OCI-LY1 (cell line): ENCODE results near the gene TXLNG.

ENCODE experiments used
- H2AFZ ChIP-seq: fragments of 200-600 bp; sonication (generic), shearing (Covaris generic); 2 replicates; pipeline ENCODE4 v1.6.0; 2014; ENCODE audit warnings: antibody characterized with exemption, mild to moderate bottlenecking, low read length
- H3F3A ChIP-seq: fragments of 200-600 bp; sonication (generic), shearing (Covaris generic); 2 replicates; pipeline ENCODE4 v1.6.0; 2014; ENCODE audit warnings: mild to moderate bottlenecking, antibody characterized with exemption, low read length, moderate library complexity; ENCODE audit not compliant: insufficient read depth
- H3K27ac ChIP-seq: fragments of 200-600 bp; sonication (generic); 2 replicates; pipeline ENCODE4 v1.5.1; 2014; ENCODE audit warnings: low read length, mixed run types, mild to moderate bottlenecking, low read depth; ENCODE audit not compliant: poor library complexity, severe bottlenecking
- H3K27me3 ChIP-seq: fragments of 200-600 bp; sonication (generic); 2 replicates; pipeline ENCODE4 v1.6.0; 2014; ENCODE audit warnings: antibody characterized with exemption, mild to moderate bottlenecking, low read length, moderate library complexity; ENCODE audit not compliant: insufficient read depth
- H3K36me3 ChIP-seq: fragments of 200-600 bp; sonication (generic); 2 replicates; pipeline ENCODE4 v1.6.1; 2014; ENCODE audit warnings: mild to moderate bottlenecking, antibody characterized with exemption, low read length, moderate library complexity, mixed read lengths; ENCODE audit not compliant: insufficient read depth
- H3K4me1 ChIP-seq: fragments of 200-600 bp; sonication (generic); 2 replicates; pipeline ENCODE4 v1.5.1; 2014; ENCODE audit warnings: mild to moderate bottlenecking, low read length, moderate library complexity; ENCODE audit not compliant: insufficient read depth, severe bottlenecking
- H3K4me2 ChIP-seq: fragments of 200-600 bp; sonication (generic), shearing (Covaris generic); 2 replicates; pipeline ENCODE4 v1.6.1; 2014; ENCODE audit warnings: low read length
- H3K4me3 ChIP-seq: fragments of 200-600 bp; sonication (generic); 2 replicates; pipeline ENCODE4 v1.5.1; 2014; ENCODE audit warnings: low read length, low read depth, mild to moderate bottlenecking, mixed read lengths; ENCODE audit not compliant: poor library complexity, severe bottlenecking
- H3K79me2 ChIP-seq: fragments of 200-600 bp; shearing (Covaris generic); 2 replicates; pipeline ENCODE4 v1.6.1; 2016; ENCODE audit warnings: mixed run types, low read length, mixed read lengths; ENCODE audit not compliant: insufficient read depth
- H3K9ac ChIP-seq: fragments of 200-600 bp; sonication (generic), shearing (Covaris generic); 2 replicates; pipeline ENCODE4 v1.6.1; 2014; ENCODE audit warnings: mild to moderate bottlenecking, low read length, mixed read lengths
- H3K9me2 ChIP-seq: fragments of 200-600 bp; sonication (generic), shearing (Covaris generic); 2 replicates; pipeline ENCODE4 v1.6.1; 2014; ENCODE audit warnings: low read depth, mild to moderate bottlenecking, low read length, mixed read lengths
- H3K9me3 ChIP-seq: fragments of 200-600 bp; shearing (Covaris generic); 2 replicates; pipeline ENCODE4 v1.6.1; 2014; ENCODE audit warnings: low read length, mixed read lengths
- H4K20me1 ChIP-seq: fragments of 200-600 bp; sonication (generic), shearing (Covaris generic); 2 replicates; pipeline ENCODE4 v1.6.0; 2016; ENCODE audit warnings: mild to moderate bottlenecking, low read length; ENCODE audit not compliant: insufficient read depth
- EZH2 ChIP-seq: fragments of 200-600 bp; sonication (generic), shearing (Covaris generic); IDR thresholded peaks from 2 replicates; pipeline ENCODE4 v1.8.0; 2017; ENCODE audit warnings: borderline replicate concordance, mixed run types, mild to moderate bottlenecking, antibody characterized with exemption, low read length, moderate library complexity, mixed read lengths
- TF ChIP-seq, protein P1 (sequence below): fragments of 200-600 bp; sonication (generic), shearing (Covaris generic); IDR thresholded peaks from 2 replicates; pipeline ENCODE4 v1.5.1; 2017; ENCODE audit warnings: mild to moderate bottlenecking, antibody characterized with exemption, low read length, moderate library complexity, mixed read lengths

The TXLNG gene

DNA sequence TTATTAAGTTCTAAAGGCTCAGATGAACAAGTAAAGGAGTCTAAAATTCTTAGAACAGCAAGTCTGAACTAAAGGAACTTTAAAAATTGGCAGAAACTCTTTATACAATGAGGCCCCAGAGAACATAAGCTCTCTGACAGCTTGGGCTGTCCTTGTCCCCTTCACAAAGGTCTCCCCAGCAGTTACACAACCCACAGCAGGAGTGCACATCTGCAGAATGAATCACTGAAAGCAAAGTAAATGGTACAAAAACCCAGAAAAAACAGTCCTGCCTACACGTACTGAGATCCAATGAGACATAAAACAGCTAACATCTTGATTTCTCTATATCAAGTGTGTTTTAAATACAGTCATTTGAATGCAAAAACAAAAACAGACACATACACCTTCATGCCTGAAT lies 65.2 kb downstream of the TXLNG start:
- TF ChIP-seq, protein P1, sequence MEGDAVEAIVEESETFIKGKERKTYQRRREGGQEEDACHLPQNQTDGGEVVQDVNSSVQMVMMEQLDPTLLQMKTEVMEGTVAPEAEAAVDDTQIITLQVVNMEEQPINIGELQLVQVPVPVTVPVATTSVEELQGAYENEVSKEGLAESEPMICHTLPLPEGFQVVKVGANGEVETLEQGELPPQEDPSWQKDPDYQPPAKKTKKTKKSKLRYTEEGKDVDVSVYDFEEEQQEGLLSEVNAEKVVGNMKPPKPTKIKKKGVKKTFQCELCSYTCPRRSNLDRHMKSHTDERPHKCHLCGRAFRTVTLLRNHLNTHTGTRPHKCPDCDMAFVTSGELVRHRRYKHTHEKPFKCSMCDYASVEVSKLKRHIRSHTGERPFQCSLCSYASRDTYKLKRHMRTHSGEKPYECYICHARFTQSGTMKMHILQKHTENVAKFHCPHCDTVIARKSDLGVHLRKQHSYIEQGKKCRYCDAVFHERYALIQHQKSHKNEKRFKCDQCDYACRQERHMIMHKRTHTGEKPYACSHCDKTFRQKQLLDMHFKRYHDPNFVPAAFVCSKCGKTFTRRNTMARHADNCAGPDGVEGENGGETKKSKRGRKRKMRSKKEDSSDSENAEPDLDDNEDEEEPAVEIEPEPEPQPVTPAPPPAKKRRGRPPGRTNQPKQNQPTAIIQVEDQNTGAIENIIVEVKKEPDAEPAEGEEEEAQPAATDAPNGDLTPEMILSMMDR, result no peak
- TF ChIP-seq EZH2, result no peak
- peaks cover 5% of the 10 kb centered on the region; the same call in 1 of the 2 replicates for H3K79me2 ChIP-seq
- H3K27me3 ChIP-seq, result no peaks in the 10 kb centered on the region
- H3K9ac ChIP-seq, result no peak overlapping the region
- H4K20me1 ChIP-seq, result no peaks in the 10 kb centered on the region
- no peaks in the 10 kb centered on the region for H3F3A ChIP-seq
- H3K9me2 ChIP-seq, result no peaks in the 10 kb centered on the region
- H3K27ac ChIP-seq, result no peak overlapping the region
- H3K9me3 ChIP-seq, result no peaks in the 10 kb centered on the region
- no peak overlapping the region for H3K4me2 ChIP-seq
- H3K36me3 ChIP-seq, result peaks cover 95% of the 10 kb centered on the region
- H3K4me1 ChIP-seq, result no peaks in the 10 kb centered on the region
- H3K4me3 ChIP-seq, result no peak overlapping the region
- no peak overlapping the region for H2AFZ ChIP-seq

DNA sequence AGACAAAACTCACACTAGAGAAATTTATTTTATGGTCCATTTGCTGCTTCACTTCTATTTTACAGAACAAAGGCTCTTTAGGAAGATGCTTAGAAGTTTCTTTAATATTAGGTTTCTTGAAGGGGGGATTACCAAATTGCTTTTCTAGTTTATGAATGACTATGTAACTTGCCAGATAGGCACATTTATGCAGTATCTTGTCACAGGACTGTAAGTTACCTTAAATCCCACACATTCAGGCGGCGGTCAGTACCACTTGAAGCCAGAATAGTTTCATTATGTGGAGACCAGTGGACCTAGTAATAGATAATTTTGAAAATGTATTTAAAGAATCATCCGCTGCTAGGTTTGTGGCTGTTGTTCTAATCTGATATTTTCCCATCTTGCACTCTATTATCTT lies 65.6 kb downstream of the TXLNG start:
- Histone ChIP-seq H3K27me3 (no peaks in the 10 kb centered on the region), H3K9me2 (no peaks in the 10 kb centered on the region), H3K9me3 (no peaks in the 10 kb centered on the region), H3K4me2 (no peak overlapping the region), H3K4me3 (no peak overlapping the region), H2AFZ (no peak overlapping the region), H3F3A (no peaks in the 10 kb centered on the region), H3K27ac (no peak overlapping the region), H3K9ac (no peak overlapping the region), H3K4me1 (no peaks in the 10 kb centered on the region), H3K36me3 (peaks cover 95% of the 10 kb centered on the region), H4K20me1 (no peaks in the 10 kb centered on the region), H3K79me2 (peaks cover 5% of the 10 kb centered on the region; the same call in 1 of the 2 replicates)
- TF ChIP-seq, protein P1, result no peak
- no peak for TF ChIP-seq EZH2

DNA sequence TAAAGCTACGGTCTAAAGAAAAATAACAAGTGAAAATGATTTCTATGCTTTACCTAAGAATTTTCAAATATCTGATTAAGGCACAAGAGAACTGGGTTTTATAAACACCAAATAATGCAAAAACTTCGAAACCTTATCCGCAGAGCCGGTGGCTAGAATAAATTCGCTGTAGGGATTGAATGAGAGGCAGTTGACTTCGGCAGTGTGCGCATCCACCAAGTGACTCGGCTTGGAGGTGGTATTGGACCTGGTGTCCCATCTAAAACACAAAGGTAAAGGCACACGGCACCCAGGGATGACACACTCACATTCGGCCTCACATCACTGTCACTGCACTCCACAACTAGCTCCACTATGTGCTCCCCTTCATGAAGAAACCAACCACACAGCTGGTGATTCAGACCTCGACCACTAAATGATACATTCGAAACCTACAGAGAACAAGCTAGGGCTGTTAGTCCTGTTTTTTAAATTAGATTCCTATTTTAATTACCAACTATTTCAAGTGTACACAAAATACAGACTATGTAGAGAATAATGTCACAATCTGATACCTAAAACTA lies 66.4 kb downstream of the TXLNG start:
- Histone ChIP-seq H3K79me2 (peaks cover 9% of the 10 kb centered on the region), H3K9ac (no peak overlapping the region), H4K20me1 (no peaks in the 10 kb centered on the region), H3K9me2 (no peaks in the 10 kb centered on the region), H3K27ac (no peak overlapping the region), H3K27me3 (no peaks in the 10 kb centered on the region), H2AFZ (no peak overlapping the region), H3K9me3 (no peaks in the 10 kb centered on the region), H3K4me1 (no peaks in the 10 kb centered on the region), H3F3A (no peaks in the 10 kb centered on the region), H3K36me3 (peaks cover 99% of the 10 kb centered on the region), H3K4me3 (no peak overlapping the region), H3K4me2 (no peak overlapping the region)
- TF ChIP-seq EZH2, result no peak
- TF ChIP-seq, protein P1, result no peak
